Mammary epithelial cell (primary cell): ENCODE data around the gene DMD.

Experiments
- CTCF ChIP-seq, 2 donors: IDR thresholded peaks in 1 of 2; conservative IDR thresholded peaks in 1 of 2; 2 replicates each; pipeline ENCODE4 v1.5.1; 2011 to 2012; ENCODE audit warnings: inconsistent platforms in 2 of 2, low read length in 2 of 2, mild to moderate bottlenecking in 2 of 2, control low read depth in 1 of 2, low read depth in 1 of 2; ENCODE audit not compliant: insufficient read depth in 1 of 2; ENCODE audit errors: extremely low read depth in 1 of 2
- EZH2 ChIP-seq: IDR thresholded peaks from 2 replicates; pipeline ENCODE4 v1.6.1; 2012; ENCODE audit warnings: low read length, inconsistent platforms, borderline replicate concordance

DNA sequence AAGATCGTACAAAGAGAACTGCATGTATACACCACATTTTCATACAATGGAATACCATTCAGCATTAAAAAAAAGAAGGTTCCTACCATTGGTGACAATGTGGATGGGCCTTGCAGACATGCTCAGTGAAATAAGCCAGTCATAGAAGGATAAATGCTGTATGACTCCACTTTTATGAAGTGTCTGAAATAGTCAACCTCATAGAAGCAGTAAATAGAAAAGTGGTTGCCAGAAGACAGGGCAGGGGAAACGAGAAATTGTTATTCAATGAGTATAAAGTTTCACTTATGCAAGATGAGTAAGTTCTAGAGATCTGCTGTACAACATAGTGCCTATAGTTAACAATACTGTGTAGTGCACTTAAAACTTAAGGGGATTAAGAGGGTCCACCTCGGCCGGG lies 1882.1 kb downstream of the DMD start:
- no peak for TF ChIP-seq CTCF (conservative IDR thresholded peaks at IDR 0.05 in 1 of 2, IDR thresholded peaks at IDR 0.05 in 1 of 2; ENCODE audit: extremely low read depth in 1 of 2, insufficient read depth in 1 of 2, low read depth in 1 of 2, low read length in 2 of 2)
- TF ChIP-seq EZH2 = no peak
